WTC11 (cell line): Measurements from ENCODE around the gene GLA. TPM values are rescaled to one million over a fixed set of nuclear protein-coding genes. Genes with fewer than 3 reads are reported as not detected.

Source experiments
- ATAC-seq: fragments of 200-7000 bp; cut with Tn5 transposase; 2 replicates; pipeline ENCODE4 v1.10.0; 2021; ENCODE audit warnings: mild to moderate bottlenecking, moderate library complexity
- CTCF ChIA-PET: fragments of 300-600 bp; sonication (Branson Sonifier 250); formaldehyde crosslinking; loops from one replicate; lab custom pipeline; 2021; ENCODE audit warnings: antibody characterized with exemption; lab: Charles Lee
- POLR2A ChIA-PET: fragments of 350-600 bp; sonication (Branson Sonifier 250); formaldehyde crosslinking; loops from one replicate; lab custom pipeline; 2021; ENCODE audit warnings: antibody characterized with exemption; lab: Charles Lee
- DNase-seq: peaks from one replicate; pipeline ENCODE4 v3.0.0; 2021; ENCODE audit warnings: low spot score
- H3K27ac Mint-ChIP-seq: 2 replicates; pipeline ENCODE4 v1.8.0; 2021; ENCODE audit warnings: mixed read lengths
- H3K27me3 Mint-ChIP-seq: 2 replicates; pipeline ENCODE4 v1.8.0; 2021; ENCODE audit warnings: low read depth, mild to moderate bottlenecking, moderate library complexity, mixed read lengths
- H3K36me3 Mint-ChIP-seq: 2 replicates; pipeline ENCODE4 v1.8.0; 2021; ENCODE audit warnings: mixed read lengths
- H3K4me1 Mint-ChIP-seq: 2 replicates; pipeline ENCODE4 v1.8.0; 2022; ENCODE audit warnings: mixed read lengths
- H3K4me3 Mint-ChIP-seq: 2 replicates; pipeline ENCODE4 v1.8.0; 2021; ENCODE audit warnings: mild to moderate bottlenecking, moderate library complexity, mixed read lengths
- H3K9me3 Mint-ChIP-seq: 2 replicates; pipeline ENCODE4 v1.8.0; 2021; ENCODE audit warnings: mixed read lengths
- ESRRA ChIP-seq: sonication (generic); formaldehyde crosslinking; IDR thresholded peaks from 2 replicates; pipeline ENCODE4 v1.8.1; 2022; ENCODE audit warnings: mild to moderate bottlenecking, missing genetic modification reagents, borderline replicate concordance
- FOXK1 ChIP-seq: sonication (generic); formaldehyde crosslinking; IDR thresholded peaks from 2 replicates; pipeline ENCODE4 v1.8.0; 2022; ENCODE audit warnings: mild to moderate bottlenecking, moderate library complexity, missing genetic modification reagents
- GRHL2 ChIP-seq: fragments of 250-450 bp; sonication (Bioruptor Pico); IDR thresholded peaks from 2 replicates; pipeline ENCODE4 v1.8.0; 2022; ENCODE audit warnings: mild to moderate bottlenecking, moderate library complexity; ENCODE audit not compliant: insufficient replicate concordance, severe bottlenecking
- GTF2I ChIP-seq: fragments of 250-450 bp; sonication (Bioruptor Pico); conservative IDR thresholded peaks from 2 replicates; pipeline ENCODE4 v1.4.0; 2021; ENCODE audit warnings: mild to moderate bottlenecking
- JAZF1 ChIP-seq: fragments of 250-450 bp; sonication (Bioruptor Pico); IDR thresholded peaks from 2 replicates; pipeline ENCODE4 v1.9.0; 2021; ENCODE audit warnings: moderate library complexity, mild to moderate bottlenecking, inconsistent platforms
- OVOL2 ChIP-seq: fragments of 250-450 bp; sonication (Bioruptor Pico); IDR thresholded peaks from 2 replicates; pipeline ENCODE4 v1.9.0; 2021; ENCODE audit warnings: mild to moderate bottlenecking, borderline replicate concordance
- SMAD3 ChIP-seq: sonication (generic); formaldehyde crosslinking; IDR thresholded peaks from 2 replicates; pipeline ENCODE4 v1.8.0; 2022; ENCODE audit warnings: missing genetic modification reagents, mild to moderate bottlenecking, borderline replicate concordance
- SP1 ChIP-seq: sonication (generic); formaldehyde crosslinking; conservative IDR thresholded peaks from 2 replicates; pipeline ENCODE4 v1.8.1; 2022; ENCODE audit warnings: missing genetic modification reagents
- TEAD4 ChIP-seq: sonication (generic); formaldehyde crosslinking; IDR thresholded peaks from 2 replicates; pipeline ENCODE4 v1.8.0; 2022; ENCODE audit warnings: mild to moderate bottlenecking, missing genetic modification reagents
- ZNF232 ChIP-seq: sonication (generic); formaldehyde crosslinking; IDR thresholded peaks from 2 replicates; pipeline ENCODE4 v1.8.0; 2022; ENCODE audit warnings: mild to moderate bottlenecking, missing genetic modification reagents
- ZNF396 ChIP-seq: fragments of 250-450 bp; sonication (Bioruptor Pico); IDR thresholded peaks from 2 replicates; pipeline ENCODE4 v1.8.0; 2021; ENCODE audit warnings: mild to moderate bottlenecking, moderate library complexity, borderline replicate concordance
- total RNA-seq: library from RNA; stranded (reverse); gene quantifications from 3 replicates; pipeline ENCODE4 v1.2.3, GENCODE V29; 2021
- TF ChIP-seq, protein P1 (sequence below): fragments of 200-600 bp; IDR thresholded peaks from 2 replicates; pipeline ENCODE4 v1.8.0; 2022; ENCODE audit warnings: antibody characterized with exemption
- TF ChIP-seq, protein P2 (sequence below): sonication (generic); formaldehyde crosslinking; conservative IDR thresholded peaks from 2 replicates; pipeline ENCODE4 v1.8.1; 2022; ENCODE audit warnings: mild to moderate bottlenecking, missing genetic modification reagents
- TF ChIP-seq, protein P3 (sequence below): sonication (generic); formaldehyde crosslinking; IDR thresholded peaks from 2 replicates; pipeline ENCODE4 v1.8.1; 2023; ENCODE audit warnings: mild to moderate bottlenecking, missing genetic modification reagents, moderate library complexity
- TF ChIP-seq, protein P4 (sequence below): sonication (generic); formaldehyde crosslinking; IDR thresholded peaks from 2 replicates; pipeline ENCODE4 v1.8.0; 2022; ENCODE audit warnings: missing genetic modification reagents
- TF ChIP-seq, protein P5 (sequence below): sonication (generic); formaldehyde crosslinking; IDR thresholded peaks from 2 replicates; pipeline ENCODE4 v1.8.1; 2022; ENCODE audit warnings: mild to moderate bottlenecking, missing genetic modification reagents, moderate library complexity, borderline replicate concordance
- TF ChIP-seq, protein P6 (sequence below): sonication (generic); formaldehyde crosslinking; IDR thresholded peaks from 2 replicates; pipeline ENCODE4 v1.8.0; 2023; ENCODE audit warnings: missing genetic modification reagents, mild to moderate bottlenecking, borderline replicate concordance

GLA gene
- total RNA-seq, 1 experiment from 2014 or later: 44.9 TPM

DNA sequence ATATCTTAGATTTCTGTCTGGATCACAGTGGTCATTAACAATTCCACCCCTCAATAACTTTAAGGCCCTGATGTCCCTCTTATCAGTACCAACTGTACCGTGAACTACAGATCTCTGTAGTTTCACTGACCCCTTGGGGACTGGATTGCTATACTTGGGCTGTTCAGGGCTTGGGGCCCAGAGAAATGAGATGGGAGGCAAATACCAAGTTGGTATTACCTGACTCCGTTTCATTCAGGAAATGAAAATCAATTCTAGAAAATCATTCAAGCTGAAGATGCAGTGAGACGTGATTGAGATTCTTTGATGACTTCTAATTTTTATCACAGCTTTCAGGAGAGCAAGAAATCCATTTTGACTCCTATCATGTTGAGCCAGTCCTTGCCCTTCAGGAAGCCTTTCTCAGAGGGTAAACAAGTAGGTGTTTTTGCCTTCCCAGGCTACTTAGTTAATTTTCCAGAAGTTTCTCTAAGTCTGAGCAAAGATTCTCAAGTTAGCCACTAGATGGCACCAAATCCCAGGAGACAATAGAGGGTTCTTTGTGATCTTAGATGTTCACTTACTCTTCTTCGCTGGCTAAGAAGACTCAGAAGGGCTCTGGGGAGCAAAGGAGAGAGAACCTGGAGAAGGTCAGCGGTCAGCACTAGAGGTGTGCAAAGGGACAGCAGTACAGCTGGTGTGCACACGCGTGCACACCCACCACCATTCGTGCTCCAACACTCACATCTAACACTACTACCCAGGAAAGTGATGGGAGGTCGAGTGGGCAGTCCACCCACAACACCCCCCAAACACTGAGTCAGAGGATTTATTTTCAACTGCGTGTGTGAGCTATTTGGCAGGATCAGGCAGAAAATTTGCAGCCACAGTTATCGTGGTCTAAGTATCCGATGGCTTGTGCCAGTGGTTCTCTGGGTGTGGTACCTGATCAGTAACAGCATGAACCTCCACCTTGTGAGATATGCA, 7.7 kb upstream of the GLA start:
- ChIA-PET POLR2A (interaction anchor here (0.6 to 1.2 kb wide), 3 partner anchors 25 to 55 kb away, joined by 3 to 4 read pairs (median 3); partner anchors contain the start of gene RPL36A), CTCF (interaction anchor here (0.5 to 1.5 kb wide), 3 partner anchors 14 to 27 kb away, joined by 3 read pairs; partner anchors contain the start of gene RPL36A)
- H3K27me3 Mint-ChIP-seq: no peaks in the 10 kb centered on the region
- TF ChIP-seq, protein P1, sequence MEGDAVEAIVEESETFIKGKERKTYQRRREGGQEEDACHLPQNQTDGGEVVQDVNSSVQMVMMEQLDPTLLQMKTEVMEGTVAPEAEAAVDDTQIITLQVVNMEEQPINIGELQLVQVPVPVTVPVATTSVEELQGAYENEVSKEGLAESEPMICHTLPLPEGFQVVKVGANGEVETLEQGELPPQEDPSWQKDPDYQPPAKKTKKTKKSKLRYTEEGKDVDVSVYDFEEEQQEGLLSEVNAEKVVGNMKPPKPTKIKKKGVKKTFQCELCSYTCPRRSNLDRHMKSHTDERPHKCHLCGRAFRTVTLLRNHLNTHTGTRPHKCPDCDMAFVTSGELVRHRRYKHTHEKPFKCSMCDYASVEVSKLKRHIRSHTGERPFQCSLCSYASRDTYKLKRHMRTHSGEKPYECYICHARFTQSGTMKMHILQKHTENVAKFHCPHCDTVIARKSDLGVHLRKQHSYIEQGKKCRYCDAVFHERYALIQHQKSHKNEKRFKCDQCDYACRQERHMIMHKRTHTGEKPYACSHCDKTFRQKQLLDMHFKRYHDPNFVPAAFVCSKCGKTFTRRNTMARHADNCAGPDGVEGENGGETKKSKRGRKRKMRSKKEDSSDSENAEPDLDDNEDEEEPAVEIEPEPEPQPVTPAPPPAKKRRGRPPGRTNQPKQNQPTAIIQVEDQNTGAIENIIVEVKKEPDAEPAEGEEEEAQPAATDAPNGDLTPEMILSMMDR: peak; percentile 44; the same call in 1 of the 2 replicates
- TF ChIP-seq, protein P2, sequence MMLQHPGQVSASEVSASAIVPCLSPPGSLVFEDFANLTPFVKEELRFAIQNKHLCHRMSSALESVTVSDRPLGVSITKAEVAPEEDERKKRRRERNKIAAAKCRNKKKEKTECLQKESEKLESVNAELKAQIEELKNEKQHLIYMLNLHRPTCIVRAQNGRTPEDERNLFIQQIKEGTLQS: no peak
- H3K4me3 Mint-ChIP-seq: peak overlapping the region; percentile 31; the same call in 1 of the 2 replicates
- H3K27ac Mint-ChIP-seq: peak overlapping the region; percentile 93
- peaks cover 18% of the 10 kb centered on the region for H3K36me3 Mint-ChIP-seq
- ATAC-seq (peak; percentile 31), DNase-seq (no peak)
- H3K4me1 Mint-ChIP-seq: peaks cover 33% of the 10 kb centered on the region
- H3K9me3 Mint-ChIP-seq: no peaks in the 10 kb centered on the region

DNA sequence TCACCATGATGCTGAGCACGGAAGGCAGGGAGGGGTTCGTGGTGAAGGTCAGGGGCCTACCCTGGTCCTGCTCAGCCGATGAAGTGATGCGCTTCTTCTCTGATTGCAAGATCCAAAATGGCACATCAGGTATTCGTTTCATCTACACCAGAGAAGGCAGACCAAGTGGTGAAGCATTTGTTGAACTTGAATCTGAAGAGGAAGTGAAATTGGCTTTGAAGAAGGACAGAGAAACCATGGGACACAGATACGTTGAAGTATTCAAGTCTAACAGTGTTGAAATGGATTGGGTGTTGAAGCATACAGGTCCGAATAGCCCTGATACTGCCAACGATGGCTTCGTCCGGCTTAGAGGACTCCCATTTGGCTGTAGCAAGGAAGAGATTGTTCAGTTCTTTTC, 4.3 kb upstream of the GLA start:
- Mint-ChIP-seq H3K4me1 (peaks cover 19% of the 10 kb centered on the region), H3K27me3 (no peaks in the 10 kb centered on the region), H3K27ac (no peak overlapping the region), H3K9me3 (no peaks in the 10 kb centered on the region), H3K4me3 (no peak overlapping the region), H3K36me3 (peaks cover 20% of the 10 kb centered on the region)
- ATAC-seq (no peak), DNase-seq (no peak)
- ChIA-PET CTCF (no interaction called here), POLR2A (no interaction called here)
- TF ChIP-seq GRHL2 (CRISPR knock-in tag) (no peak), ZNF396 (CRISPR knock-in tag) (no peak), SMAD3 (CRISPR knock-in tag) (no peak), ESRRA (no peak)
- TF ChIP-seq, protein P3, sequence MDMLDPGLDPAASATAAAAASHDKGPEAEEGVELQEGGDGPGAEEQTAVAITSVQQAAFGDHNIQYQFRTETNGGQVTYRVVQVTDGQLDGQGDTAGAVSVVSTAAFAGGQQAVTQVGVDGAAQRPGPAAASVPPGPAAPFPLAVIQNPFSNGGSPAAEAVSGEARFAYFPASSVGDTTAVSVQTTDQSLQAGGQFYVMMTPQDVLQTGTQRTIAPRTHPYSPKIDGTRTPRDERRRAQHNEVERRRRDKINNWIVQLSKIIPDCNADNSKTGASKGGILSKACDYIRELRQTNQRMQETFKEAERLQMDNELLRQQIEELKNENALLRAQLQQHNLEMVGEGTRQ (CRISPR knock-in tag): no peak

DNA sequence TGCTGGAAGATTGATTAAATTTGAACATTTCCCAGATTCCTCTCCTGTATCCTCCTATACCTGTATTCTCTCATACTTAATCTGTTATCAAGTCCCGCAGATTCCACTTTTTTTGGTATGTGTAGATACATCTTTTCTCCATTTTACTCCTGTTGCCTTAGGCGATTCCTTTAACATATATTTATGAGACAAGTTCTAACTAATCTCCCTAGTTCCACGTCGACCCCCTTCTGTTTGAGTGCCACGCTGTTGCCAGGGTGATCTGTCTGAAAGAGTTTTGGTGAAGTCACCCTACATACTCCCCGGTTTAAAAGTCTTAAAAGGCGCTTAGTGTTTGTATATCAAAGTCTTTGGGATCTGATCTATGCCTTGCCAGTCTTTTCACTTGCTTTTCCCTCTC, 2.7 kb upstream of the GLA start:
- peak overlapping the region; percentile 45 for H3K4me3 Mint-ChIP-seq
- TF ChIP-seq GTF2I (no peak), ZNF232 (no peak), SP1 (CRISPR knock-in tag) (no peak), OVOL2 (CRISPR knock-in tag) (no peak), JAZF1 (CRISPR knock-in tag) (no peak), TEAD4 (CRISPR knock-in tag) (no peak), FOXK1 (CRISPR knock-in tag) (no peak)
- TF ChIP-seq, protein P2: no peak
- TF ChIP-seq, protein P4, sequence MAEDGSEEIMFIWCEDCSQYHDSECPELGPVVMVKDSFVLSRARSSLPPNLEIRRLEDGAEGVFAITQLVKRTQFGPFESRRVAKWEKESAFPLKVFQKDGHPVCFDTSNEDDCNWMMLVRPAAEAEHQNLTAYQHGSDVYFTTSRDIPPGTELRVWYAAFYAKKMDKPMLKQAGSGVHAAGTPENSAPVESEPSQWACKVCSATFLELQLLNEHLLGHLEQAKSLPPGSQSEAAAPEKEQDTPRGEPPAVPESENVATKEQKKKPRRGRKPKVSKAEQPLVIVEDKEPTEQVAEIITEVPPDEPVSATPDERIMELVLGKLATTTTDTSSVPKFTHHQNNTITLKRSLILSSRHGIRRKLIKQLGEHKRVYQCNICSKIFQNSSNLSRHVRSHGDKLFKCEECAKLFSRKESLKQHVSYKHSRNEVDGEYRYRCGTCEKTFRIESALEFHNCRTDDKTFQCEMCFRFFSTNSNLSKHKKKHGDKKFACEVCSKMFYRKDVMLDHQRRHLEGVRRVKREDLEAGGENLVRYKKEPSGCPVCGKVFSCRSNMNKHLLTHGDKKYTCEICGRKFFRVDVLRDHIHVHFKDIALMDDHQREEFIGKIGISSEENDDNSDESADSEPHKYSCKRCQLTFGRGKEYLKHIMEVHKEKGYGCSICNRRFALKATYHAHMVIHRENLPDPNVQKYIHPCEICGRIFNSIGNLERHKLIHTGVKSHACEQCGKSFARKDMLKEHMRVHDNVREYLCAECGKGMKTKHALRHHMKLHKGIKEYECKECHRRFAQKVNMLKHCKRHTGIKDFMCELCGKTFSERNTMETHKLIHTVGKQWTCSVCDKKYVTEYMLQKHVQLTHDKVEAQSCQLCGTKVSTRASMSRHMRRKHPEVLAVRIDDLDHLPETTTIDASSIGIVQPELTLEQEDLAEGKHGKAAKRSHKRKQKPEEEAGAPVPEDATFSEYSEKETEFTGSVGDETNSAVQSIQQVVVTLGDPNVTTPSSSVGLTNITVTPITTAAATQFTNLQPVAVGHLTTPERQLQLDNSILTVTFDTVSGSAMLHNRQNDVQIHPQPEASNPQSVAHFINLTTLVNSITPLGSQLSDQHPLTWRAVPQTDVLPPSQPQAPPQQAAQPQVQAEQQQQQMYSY (CRISPR knock-in tag): no peak
- TF ChIP-seq, protein P5, sequence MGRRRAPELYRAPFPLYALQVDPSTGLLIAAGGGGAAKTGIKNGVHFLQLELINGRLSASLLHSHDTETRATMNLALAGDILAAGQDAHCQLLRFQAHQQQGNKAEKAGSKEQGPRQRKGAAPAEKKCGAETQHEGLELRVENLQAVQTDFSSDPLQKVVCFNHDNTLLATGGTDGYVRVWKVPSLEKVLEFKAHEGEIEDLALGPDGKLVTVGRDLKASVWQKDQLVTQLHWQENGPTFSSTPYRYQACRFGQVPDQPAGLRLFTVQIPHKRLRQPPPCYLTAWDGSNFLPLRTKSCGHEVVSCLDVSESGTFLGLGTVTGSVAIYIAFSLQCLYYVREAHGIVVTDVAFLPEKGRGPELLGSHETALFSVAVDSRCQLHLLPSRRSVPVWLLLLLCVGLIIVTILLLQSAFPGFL (CRISPR knock-in tag): no peak
- TF ChIP-seq, protein P6, sequence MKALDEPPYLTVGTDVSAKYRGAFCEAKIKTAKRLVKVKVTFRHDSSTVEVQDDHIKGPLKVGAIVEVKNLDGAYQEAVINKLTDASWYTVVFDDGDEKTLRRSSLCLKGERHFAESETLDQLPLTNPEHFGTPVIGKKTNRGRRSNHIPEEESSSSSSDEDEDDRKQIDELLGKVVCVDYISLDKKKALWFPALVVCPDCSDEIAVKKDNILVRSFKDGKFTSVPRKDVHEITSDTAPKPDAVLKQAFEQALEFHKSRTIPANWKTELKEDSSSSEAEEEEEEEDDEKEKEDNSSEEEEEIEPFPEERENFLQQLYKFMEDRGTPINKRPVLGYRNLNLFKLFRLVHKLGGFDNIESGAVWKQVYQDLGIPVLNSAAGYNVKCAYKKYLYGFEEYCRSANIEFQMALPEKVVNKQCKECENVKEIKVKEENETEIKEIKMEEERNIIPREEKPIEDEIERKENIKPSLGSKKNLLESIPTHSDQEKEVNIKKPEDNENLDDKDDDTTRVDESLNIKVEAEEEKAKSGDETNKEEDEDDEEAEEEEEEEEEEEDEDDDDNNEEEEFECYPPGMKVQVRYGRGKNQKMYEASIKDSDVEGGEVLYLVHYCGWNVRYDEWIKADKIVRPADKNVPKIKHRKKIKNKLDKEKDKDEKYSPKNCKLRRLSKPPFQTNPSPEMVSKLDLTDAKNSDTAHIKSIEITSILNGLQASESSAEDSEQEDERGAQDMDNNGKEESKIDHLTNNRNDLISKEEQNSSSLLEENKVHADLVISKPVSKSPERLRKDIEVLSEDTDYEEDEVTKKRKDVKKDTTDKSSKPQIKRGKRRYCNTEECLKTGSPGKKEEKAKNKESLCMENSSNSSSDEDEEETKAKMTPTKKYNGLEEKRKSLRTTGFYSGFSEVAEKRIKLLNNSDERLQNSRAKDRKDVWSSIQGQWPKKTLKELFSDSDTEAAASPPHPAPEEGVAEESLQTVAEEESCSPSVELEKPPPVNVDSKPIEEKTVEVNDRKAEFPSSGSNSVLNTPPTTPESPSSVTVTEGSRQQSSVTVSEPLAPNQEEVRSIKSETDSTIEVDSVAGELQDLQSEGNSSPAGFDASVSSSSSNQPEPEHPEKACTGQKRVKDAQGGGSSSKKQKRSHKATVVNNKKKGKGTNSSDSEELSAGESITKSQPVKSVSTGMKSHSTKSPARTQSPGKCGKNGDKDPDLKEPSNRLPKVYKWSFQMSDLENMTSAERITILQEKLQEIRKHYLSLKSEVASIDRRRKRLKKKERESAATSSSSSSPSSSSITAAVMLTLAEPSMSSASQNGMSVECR (CRISPR knock-in tag): no peak
- POLR2A ChIA-PET: no interaction called here
- DNase-seq (no peak), ATAC-seq (no peak)
- CTCF ChIA-PET: no interaction called here
- peaks cover 18% of the 10 kb centered on the region for H3K4me1 Mint-ChIP-seq
- H3K36me3 Mint-ChIP-seq: peaks cover 20% of the 10 kb centered on the region
- no peaks in the 10 kb centered on the region for H3K27me3 Mint-ChIP-seq
- H3K27ac Mint-ChIP-seq: peak overlapping the region; percentile 82; the same call in 1 of the 2 replicates
- H3K9me3 Mint-ChIP-seq: no peaks in the 10 kb centered on the region
